ENCODE data around the gene ATP5F1D. TPM values are rescaled to one million over a fixed set of nuclear protein-coding genes. Genes with fewer than 3 reads are reported as not detected.

Gene ATP5F1D
- total and polyA plus RNA-seq, 2 of the 8 experiments (the other 6 are each of a cell fraction or from before 2014, with no cell fraction given): 174 to 249 TPM

- Histone ChIP-seq H3K36me3 (ENCODE audit: control insufficient read depth in 2 of 4, insufficient read depth in 4 of 4, low read length in 3 of 4) (peaks cover 0 to 5% (median 0%) of the 10 kb centered on the region in 4 experiments; a peak in 1 of 8 replicates), H3K4ac (replicated peaks; ENCODE audit: insufficient read length, low read depth, low read length) (no peak overlapping the region), H3K79me1 (ENCODE audit: low read depth, low read length) (no peaks in the 10 kb centered on the region; the same call in 1 of the 2 replicates), H2AK5ac (ENCODE audit: low read depth, low read length) (no peak overlapping the region), H3K27ac (ENCODE audit: low read depth, low read length) (no peak overlapping the region), H2BK12ac (ENCODE audit: low read depth, low read length) (no peak overlapping the region), H3K4me3 (ENCODE audit: extremely low read depth in 1 of 4, insufficient read depth in 2 of 4, low read depth in 3 of 4, low read length in 4 of 4) (no peak overlapping the region), H2AFZ (ENCODE audit: low read length) (no peak overlapping the region), H3K4me1 (replicated peaks in 1 of 4; ENCODE audit: control insufficient read depth in 3 of 4, insufficient read depth in 4 of 4, low read length in 3 of 4) (peaks cover 0 to 17% (median 9%) of the 10 kb centered on the region in 4 experiments; a peak in 5 of 7 replicates), H3K18ac (ENCODE audit: extremely low read depth, low read length) (no peak overlapping the region), H2BK20ac (ENCODE audit: low read length) (no peak overlapping the region), H4K8ac (ENCODE audit: extremely low read depth, insufficient read depth, low read length) (no peak overlapping the region), H3K27me3 (replicated peaks in 1 of 4; ENCODE audit: control insufficient read depth in 3 of 4, extremely low read depth in 1 of 4, insufficient read depth in 3 of 4, low read length in 3 of 4) (peaks cover 0 to 21% (median 12%) of the 10 kb centered on the region in 4 experiments; a peak in 5 of 7 replicates), H3K4me2 (ENCODE audit: insufficient read depth in 1 of 2, low read depth in 2 of 2, low read length in 2 of 2) (no peak overlapping the region), H3K9me3 (ENCODE audit: insufficient read depth in 2 of 2, low read depth in 1 of 2, low read length in 1 of 2) (no peaks in the 10 kb centered on the region), H3K9ac (replicated peaks in 1 of 4; ENCODE audit: extremely low read depth in 1 of 4, low read depth in 3 of 4, low read length in 3 of 4) (no peak overlapping the region), H2BK15ac (ENCODE audit: low read length) (no peak overlapping the region), H4K20me1 (replicated peaks in 1 of 2; ENCODE audit: control insufficient read depth in 1 of 2, insufficient read depth in 2 of 2, low read length in 2 of 2) (peaks cover 0 to 10% of the 10 kb centered on the region in 2 experiments), H3K23me2 (ENCODE audit: low read depth, low read length) (peaks cover 3% of the 10 kb centered on the region; the same call in 1 of the 2 replicates), H3K79me2 (ENCODE audit: control insufficient read depth in 1 of 2, insufficient read depth in 2 of 2, low read length in 2 of 2) (peaks cover 0 to under 1% of the 10 kb centered on the region in 2 experiments; a peak in 1 of 4 replicates), H2BK120ac (replicated peaks; ENCODE audit: low read depth, low read length) (no peak overlapping the region), H2BK5ac (ENCODE audit: low read depth, low read length) (no peak overlapping the region), H3K14ac (ENCODE audit: insufficient read length) (no peak overlapping the region), H4K5ac (ENCODE audit: insufficient read length, low read depth, low read length) (no peak overlapping the region), H3K23ac (ENCODE audit: insufficient read length) (no peak overlapping the region), H3K56ac (replicated peaks; ENCODE audit: insufficient read length, low read depth, low read length) (no peak overlapping the region), H4K91ac (replicated peaks; ENCODE audit: insufficient read length, low read length) (no peak overlapping the region)
- FAIRE-seq: no peak
- ChIA-PET POLR2A (ENCODE audit: partially characterized antibody) (interaction anchor here (0.7 to 11.4 kb wide), 4 partner anchors 10 to 90 kb away, joined by 3 to 331 read pairs (median 20); partner anchors contain the start of gene CIRBP), CTCF (ENCODE audit: partially characterized antibody) (interaction anchor here (1.1 kb wide), 1 partner anchor 74 kb away, joined by 3 read pairs; no protein-coding TSS in a partner anchor)
- DNase-seq (ENCODE audit: low read depth in 1 of 2, low spot score in 2 of 2): no peak
- WGBS, 2 experiments (ENCODE audit: extremely low coverage in 1 of 2, insufficient coverage in 1 of 2, insufficient read length in 1 of 2, insufficient replicate concordance in 2 of 2, low coverage in 1 of 2, low lambda C conversion rate in 2 of 2, missing lambda C conversion rate in 1 of 2): 87% methylated on average over 14 of the region's 15 CpGs; no CpG with 5 or more reads in 1 of the 2 experiments
- TF ChIP-seq JUN (IDR thresholded peaks at IDR 0.05; ENCODE audit: low read depth, low read length) (no peak), RXRA (IDR thresholded peaks at IDR 0.05; ENCODE audit: insufficient read depth, low read depth, low read length) (no peak), SIX5 (IDR thresholded peaks at IDR 0.05; ENCODE audit: low read depth, low read length) (no peak), TAF1 (IDR thresholded peaks at IDR 0.05; ENCODE audit: low read depth, low read length) (no peak), HDAC2 (IDR thresholded peaks at IDR 0.05; ENCODE audit: borderline replicate concordance in 1 of 2, low read depth in 2 of 2, low read length in 2 of 2) (no peak), HDAC6 (IDR thresholded peaks at IDR 0.05; ENCODE audit: low read depth, low read length) (no peak), CTBP2 (IDR thresholded peaks at IDR 0.05; ENCODE audit: borderline replicate concordance, insufficient read depth, insufficient read length, low read length) (no peak), RBBP5 (IDR thresholded peaks at IDR 0.05; ENCODE audit: borderline replicate concordance, low read depth, low read length) (no peak)
- TF ChIP-seq, protein P1, sequence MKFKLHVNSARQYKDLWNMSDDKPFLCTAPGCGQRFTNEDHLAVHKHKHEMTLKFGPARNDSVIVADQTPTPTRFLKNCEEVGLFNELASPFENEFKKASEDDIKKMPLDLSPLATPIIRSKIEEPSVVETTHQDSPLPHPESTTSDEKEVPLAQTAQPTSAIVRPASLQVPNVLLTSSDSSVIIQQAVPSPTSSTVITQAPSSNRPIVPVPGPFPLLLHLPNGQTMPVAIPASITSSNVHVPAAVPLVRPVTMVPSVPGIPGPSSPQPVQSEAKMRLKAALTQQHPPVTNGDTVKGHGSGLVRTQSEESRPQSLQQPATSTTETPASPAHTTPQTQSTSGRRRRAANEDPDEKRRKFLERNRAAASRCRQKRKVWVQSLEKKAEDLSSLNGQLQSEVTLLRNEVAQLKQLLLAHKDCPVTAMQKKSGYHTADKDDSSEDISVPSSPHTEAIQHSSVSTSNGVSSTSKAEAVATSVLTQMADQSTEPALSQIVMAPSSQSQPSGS (IDR thresholded peaks at IDR 0.05; ENCODE audit: low read length): no peak
These were observed 40.2 kb downstream of the ATP5F1D start for GRCh38 chr19:1281569-1282287.

Measured in H1 (cell line).